Small intestine (tissue), 7 donors: ENCODE data around the gene SCTR. TPM values are rescaled to one million over a fixed set of nuclear protein-coding genes. Genes with fewer than 3 reads are reported as not detected.

Experiments used
- DNase-seq, 2 donors: peaks; one replicate each; pipeline versions ENCODE4 v3.0.0 to v3.0.0-alpha.2; 2013
- FAIRE-seq: peaks from 2 replicates; lab custom pipeline; 2012; peaks lifted over from hg19 to GRCh38; lab: Jason Lieb, UNC
- H3K27ac ChIP-seq, 3 donors: one replicate each; pipeline ENCODE4 v1.5.1; 2013; ENCODE audit warnings: low read length in 2 of 3, mild to moderate bottlenecking in 2 of 3, control low read depth in 1 of 3, inconsistent platforms in 1 of 3, low read depth in 1 of 3, moderate library complexity in 1 of 3
- H3K27me3 ChIP-seq, 3 donors: one replicate each; pipeline ENCODE4 v1.6.1; 2013; ENCODE audit warnings: low read length in 3 of 3, inconsistent platforms in 1 of 3; ENCODE audit not compliant: control insufficient read depth in 3 of 3, insufficient read depth in 3 of 3
- H3K36me3 ChIP-seq, 3 donors: one replicate each; pipeline ENCODE4 v1.6.1; 2013; ENCODE audit warnings: low read length in 3 of 3, inconsistent platforms in 1 of 3, low read depth in 1 of 3, mild to moderate bottlenecking in 1 of 3, moderate library complexity in 1 of 3; ENCODE audit not compliant: control insufficient read depth in 3 of 3, insufficient read depth in 2 of 3
- H3K4me1 ChIP-seq, 3 donors: one replicate each; pipeline ENCODE4 v1.6.1; 2013; ENCODE audit warnings: low read length in 2 of 3, inconsistent platforms in 1 of 3, low read depth in 1 of 3, mild to moderate bottlenecking in 1 of 3, moderate library complexity in 1 of 3; ENCODE audit not compliant: control insufficient read depth in 3 of 3, insufficient read depth in 2 of 3
- H3K4me3 ChIP-seq, 3 donors: one replicate each; pipeline ENCODE4 v1.5.1; 2013; ENCODE audit warnings: low read length in 3 of 3, control low read depth in 1 of 3, inconsistent platforms in 1 of 3, low read depth in 1 of 3, mild to moderate bottlenecking in 1 of 3, moderate library complexity in 1 of 3
- H3K9me3 ChIP-seq, 2 donors: one replicate each; pipeline ENCODE4 v1.6.1; 2013; ENCODE audit warnings: low read depth in 1 of 2, low read length in 1 of 2; ENCODE audit not compliant: control insufficient read depth in 2 of 2, insufficient read depth in 1 of 2
- whole genome bisulfite sequencing, 3 donors: extraction: QIAGEN DNeasy Blood & Tissue Kit; methylation state at CpG; one replicate each; pipeline ENCODE4 v1.1.7; 2013; 5-methylcytosine and 5-hydroxymethylcytosine counted together
- polyA plus RNA-seq, 4 donors: library from polyadenylated mRNA; stranded (reverse) in 3 of 4; unstranded in 1 of 4; fragments of 200-250 nt in 3 of 4; fragments of 120-200 nt in 1 of 4; gene quantifications; one replicate each; pipeline versions ENCODE4 v1.2.1 to v1.2.3, GENCODE V29; 2013
- donor health status: healthy with polysubstance abuse.
- donor health status: control.
- donor health status: control.
- donor health status: Bipolar disorder and iron deficiency.
- donor health status: healthy.

SCTR gene
- polyA plus RNA-seq, 4 donors = 15.0 to 48.8 (median 42.3) TPM

- H3K36me3 ChIP-seq = peaks cover 0 to 75% (median 0%) of the 10 kb centered on the region in 3 donors
- peak overlapping the region in 1 of 3 donors; percentile 41 for H3K27ac ChIP-seq
- DNase-seq = no peak
- no peaks in the 10 kb centered on the region for H3K9me3 ChIP-seq
- H3K4me3 ChIP-seq = no peak overlapping the region
- H3K27me3 ChIP-seq = peaks cover 0 to 2% (median 0%) of the 10 kb centered on the region in 3 donors
- WGBS, 3 donors = 78 to 86% (median 85%) methylated on average over 12 of the region's 12 CpGs
- peaks cover 0 to 40% (median 3%) of the 10 kb centered on the region in 3 donors for H3K4me1 ChIP-seq
- FAIRE-seq = no peak
Measured at GRCh38 chr2:119478188-119478977, 45.9 kb downstream of the SCTR start.

DNA sequence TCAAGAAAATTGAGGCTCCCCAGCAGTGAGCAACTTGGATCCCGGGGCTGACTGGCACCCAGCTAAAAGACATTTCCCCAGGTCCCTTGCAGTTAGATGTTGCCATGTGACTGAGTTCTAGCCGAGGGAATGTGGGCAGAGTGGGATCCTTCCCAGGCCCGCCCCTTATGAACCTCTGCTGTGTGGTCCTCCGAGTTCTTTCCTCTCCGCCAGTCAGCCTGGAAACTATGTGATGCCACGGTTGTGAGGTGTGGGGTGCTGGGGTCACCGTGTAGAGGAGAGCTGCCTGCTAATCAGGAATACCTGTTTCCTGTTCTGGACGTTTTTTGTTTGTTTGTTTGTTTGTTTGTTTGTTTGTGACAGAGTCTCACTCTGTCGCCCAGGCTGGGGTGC lies 47.2 kb downstream of the SCTR start:
- Histone ChIP-seq H3K4me3 (no peak overlapping the region), H3K36me3 (peaks cover 0 to 76% (median 0%) of the 10 kb centered on the region in 3 donors), H3K27ac (no peak overlapping the region), H3K4me1 (peaks cover 0 to 38% (median 1%) of the 10 kb centered on the region in 3 donors), H3K9me3 (no peaks in the 10 kb centered on the region), H3K27me3 (peaks cover 0 to 2% (median 0%) of the 10 kb centered on the region in 3 donors)
- WGBS, 3 donors = 69 to 80% (median 73%) methylated on average over 9 of the region's 9 CpGs
- FAIRE-seq = no peak
- DNase-seq = no peak

GRCh38 chr2:119476301-119477112 lies 47.8 kb downstream of the SCTR start:
- WGBS, 3 donors = 31 to 34% (median 33%) methylated on average over 20 of the region's 20 CpGs
- FAIRE-seq = no peak

GRCh38 chr2:119475857-119476244 lies 48.4 kb downstream of the SCTR start:
- Histone ChIP-seq H3K36me3 (peaks cover 0 to 72% (median 0%) of the 10 kb centered on the region in 3 donors), H3K27ac (no peak overlapping the region), H3K27me3 (peaks cover 0 to 2% (median 0%) of the 10 kb centered on the region in 3 donors), H3K4me3 (no peak overlapping the region), H3K9me3 (no peaks in the 10 kb centered on the region), H3K4me1 (peaks cover 0 to 25% (median 0%) of the 10 kb centered on the region in 3 donors)
- 79 to 90% (median 80%) methylated on average over 6 of the region's 6 CpGs for WGBS, 3 donors
- DNase-seq (no peak), FAIRE-seq (no peak)

More at GRCh38 chr2:119476301-119477112, 47.8 kb downstream of the SCTR start:
- peak; percentile 46 to 72 for DNase-seq
- peaks cover 0 to 32% (median 0%) of the 10 kb centered on the region in 3 donors for H3K4me1 ChIP-seq
- peak overlapping the region in 1 of 3 donors; percentile 6 for H3K27ac ChIP-seq
- peaks cover 0 to 73% (median 0%) of the 10 kb centered on the region in 3 donors for H3K36me3 ChIP-seq
- peaks cover 0 to 2% (median 0%) of the 10 kb centered on the region in 3 donors for H3K27me3 ChIP-seq
- H3K4me3 ChIP-seq = no peak overlapping the region
- no peaks in the 10 kb centered on the region for H3K9me3 ChIP-seq

DNA sequence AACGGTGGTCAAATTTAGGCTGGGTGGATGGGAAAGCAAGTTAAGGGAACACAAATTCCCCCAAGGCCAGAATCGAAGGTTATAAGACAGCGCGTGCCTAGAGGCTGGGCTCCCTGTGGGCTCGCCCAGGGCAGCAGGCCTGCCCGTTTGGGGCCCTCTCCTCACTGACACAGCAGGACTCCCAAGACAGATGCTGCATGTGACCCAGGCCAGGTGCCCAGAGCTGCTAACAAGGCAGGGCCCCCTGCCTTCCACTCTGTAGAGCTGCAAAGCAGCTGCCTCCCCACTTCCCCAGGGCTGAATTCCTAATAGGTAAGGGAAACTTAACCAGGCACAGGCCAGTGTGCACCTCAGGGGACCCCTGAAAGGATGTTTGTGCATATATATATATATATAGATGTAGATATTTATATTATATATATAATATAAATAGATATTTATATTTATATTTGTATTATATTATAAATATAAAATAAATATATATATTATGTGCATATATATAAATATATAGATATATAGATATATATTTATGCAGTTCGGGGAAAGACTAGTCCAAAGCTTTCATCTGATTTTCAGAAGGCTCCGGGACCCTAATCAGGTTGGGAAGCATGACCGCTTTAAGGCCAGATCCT lies 48.9 kb downstream of the SCTR start:
- H3K27ac ChIP-seq = no peak overlapping the region
- 82 to 93% (median 84%) methylated on average over 9 of the region's 9 CpGs for WGBS, 3 donors
- peaks cover 0 to 68% (median 0%) of the 10 kb centered on the region in 3 donors for H3K36me3 ChIP-seq
- DNase-seq = no peak
- H3K9me3 ChIP-seq = no peaks in the 10 kb centered on the region
- no peak overlapping the region for H3K4me3 ChIP-seq
- FAIRE-seq = no peak
- peaks cover 0 to 2% (median 0%) of the 10 kb centered on the region in 3 donors for H3K27me3 ChIP-seq
- peaks cover 0 to 20% (median 0%) of the 10 kb centered on the region in 3 donors for H3K4me1 ChIP-seq

- Histone ChIP-seq H3K27me3 (peaks cover 0 to 2% (median 0%) of the 10 kb centered on the region in 3 donors), H3K36me3 (peaks cover 0 to 70% (median 0%) of the 10 kb centered on the region in 3 donors), H3K9me3 (no peaks in the 10 kb centered on the region), H3K4me1 (peaks cover 0 to 15% (median 0%) of the 10 kb centered on the region in 3 donors), H3K4me3 (no peak overlapping the region), H3K27ac (no peak overlapping the region)
- no peak for FAIRE-seq
- no peak for DNase-seq
- WGBS, 3 donors = 87 to 90% (median 88%) methylated on average over 17 of the region's 17 CpGs
Measured at GRCh38 chr2:119474371-119475224, 49.7 kb downstream of the SCTR start.

GRCh38 chr2:119473621-119474370 lies 50.5 kb downstream of the SCTR start:
- Histone ChIP-seq H3K36me3 (peaks cover 0 to 73% (median 0%) of the 10 kb centered on the region in 3 donors), H3K4me1 (peaks cover 0 to 9% (median 0%) of the 10 kb centered on the region in 3 donors), H3K9me3 (no peaks in the 10 kb centered on the region), H3K27me3 (peaks cover 0 to 2% (median 0%) of the 10 kb centered on the region in 3 donors), H3K4me3 (no peak overlapping the region), H3K27ac (no peak overlapping the region)
- FAIRE-seq = no peak
- 83 to 88% (median 87%) methylated on average over 16 of the region's 16 CpGs for WGBS, 3 donors
- no peak for DNase-seq
